Epithelial cell of proximal tubule (primary cell): ENCODE results near the gene SNCB. TPM values are rescaled to one million over a fixed set of nuclear protein-coding genes. Genes with fewer than 3 reads are reported as not detected.
"Not testable (repeated sequence)": the region's sequence is repeated elsewhere in the genome, so short reads cannot be mapped to it uniquely, and the experiment has no call there.

Experiments used
- DNase-seq: peaks from one replicate; pipeline ENCODE4 v3.0.0-alpha.2; 2011; ENCODE audit warnings: low read depth
- H3K4me3 ChIP-seq: 2 replicates; pipeline ENCODE4 v1.5.1; 2011; ENCODE audit warnings: low read depth, mild to moderate bottlenecking, low read length
- total RNA-seq: library from RNA; depleted of rRNA; stranded (reverse); fragments of >200 nt; gene quantifications from 2 replicates; pipeline ENCODE4 v1.2.3, GENCODE V29; 2015
- TF ChIP-seq, protein P1 (sequence below): conservative IDR thresholded peaks from 2 replicates; pipeline ENCODE4 v1.5.1; 2012; ENCODE audit warnings: low read depth, mild to moderate bottlenecking, low read length

SNCB gene
- total RNA-seq, 1 donor from 2014 or later, result 0.17 TPM

DNA sequence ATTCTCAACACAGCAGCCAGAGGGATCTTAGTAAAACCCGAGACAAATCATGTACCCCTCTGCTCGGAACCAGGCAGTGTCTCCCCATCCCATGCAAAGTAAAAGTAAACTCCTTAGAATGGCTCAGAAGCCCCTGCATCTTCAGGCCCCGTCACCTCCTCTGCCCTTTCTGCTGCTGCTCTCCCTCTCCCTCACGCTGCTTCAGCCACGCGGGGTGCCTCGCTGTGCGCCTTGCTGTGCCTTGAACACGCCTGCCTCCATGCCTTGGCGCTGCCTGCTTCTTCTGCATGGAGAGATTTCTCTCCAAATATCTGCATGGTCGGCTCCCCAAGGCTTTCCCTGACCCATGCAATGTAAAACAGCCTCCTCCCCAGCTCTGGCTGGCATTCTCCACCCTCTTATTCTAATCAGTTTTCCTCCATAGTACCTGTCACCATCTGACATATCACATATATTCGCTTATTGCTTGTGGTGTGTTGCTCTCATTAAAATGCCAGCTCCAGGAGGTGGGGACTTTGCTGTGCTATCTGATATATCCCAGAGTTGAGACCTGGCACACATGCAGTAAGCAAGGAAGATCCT, 28.3 kb downstream of the SNCB start:
- DNase-seq, result no peak
- H3K4me3 ChIP-seq, result no peak overlapping the region
- TF ChIP-seq, protein P1, sequence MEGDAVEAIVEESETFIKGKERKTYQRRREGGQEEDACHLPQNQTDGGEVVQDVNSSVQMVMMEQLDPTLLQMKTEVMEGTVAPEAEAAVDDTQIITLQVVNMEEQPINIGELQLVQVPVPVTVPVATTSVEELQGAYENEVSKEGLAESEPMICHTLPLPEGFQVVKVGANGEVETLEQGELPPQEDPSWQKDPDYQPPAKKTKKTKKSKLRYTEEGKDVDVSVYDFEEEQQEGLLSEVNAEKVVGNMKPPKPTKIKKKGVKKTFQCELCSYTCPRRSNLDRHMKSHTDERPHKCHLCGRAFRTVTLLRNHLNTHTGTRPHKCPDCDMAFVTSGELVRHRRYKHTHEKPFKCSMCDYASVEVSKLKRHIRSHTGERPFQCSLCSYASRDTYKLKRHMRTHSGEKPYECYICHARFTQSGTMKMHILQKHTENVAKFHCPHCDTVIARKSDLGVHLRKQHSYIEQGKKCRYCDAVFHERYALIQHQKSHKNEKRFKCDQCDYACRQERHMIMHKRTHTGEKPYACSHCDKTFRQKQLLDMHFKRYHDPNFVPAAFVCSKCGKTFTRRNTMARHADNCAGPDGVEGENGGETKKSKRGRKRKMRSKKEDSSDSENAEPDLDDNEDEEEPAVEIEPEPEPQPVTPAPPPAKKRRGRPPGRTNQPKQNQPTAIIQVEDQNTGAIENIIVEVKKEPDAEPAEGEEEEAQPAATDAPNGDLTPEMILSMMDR, result no peak

DNA sequence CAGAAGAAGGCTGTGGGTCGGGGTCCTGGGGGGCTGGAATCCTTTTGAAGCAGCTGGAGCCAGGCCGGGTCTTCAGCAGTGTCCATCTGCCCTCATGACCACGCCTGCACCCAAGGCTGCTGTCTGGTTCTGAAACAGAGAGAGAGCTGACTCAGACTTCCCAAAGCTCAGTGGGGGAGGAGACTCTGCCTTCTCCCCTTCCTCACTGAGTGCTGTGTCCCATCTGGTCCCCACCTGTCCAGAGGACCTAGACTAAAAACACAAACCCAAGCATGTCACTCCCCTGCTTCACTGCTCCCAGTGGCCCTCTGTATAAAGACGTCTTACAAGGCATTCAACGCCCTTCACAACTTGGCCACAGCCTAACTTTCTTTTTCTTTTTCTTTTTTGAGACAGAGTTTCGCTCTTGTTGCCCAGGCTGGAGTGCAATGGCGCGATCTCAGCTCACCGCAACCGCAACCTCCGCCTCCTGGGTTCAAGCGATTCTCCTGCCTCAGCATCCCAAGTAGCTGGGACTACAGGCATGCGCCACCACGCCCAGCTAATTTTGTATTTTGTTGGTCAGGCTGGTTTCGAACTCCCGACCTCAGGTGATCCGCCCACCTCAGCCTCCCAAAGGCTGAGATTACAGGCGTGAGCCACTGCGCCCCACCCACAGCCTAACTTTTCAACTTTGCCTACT, 30.4 kb downstream of the SNCB start:
- H3K4me3 ChIP-seq, DNase-seq: not testable (repeated sequence)

DNA sequence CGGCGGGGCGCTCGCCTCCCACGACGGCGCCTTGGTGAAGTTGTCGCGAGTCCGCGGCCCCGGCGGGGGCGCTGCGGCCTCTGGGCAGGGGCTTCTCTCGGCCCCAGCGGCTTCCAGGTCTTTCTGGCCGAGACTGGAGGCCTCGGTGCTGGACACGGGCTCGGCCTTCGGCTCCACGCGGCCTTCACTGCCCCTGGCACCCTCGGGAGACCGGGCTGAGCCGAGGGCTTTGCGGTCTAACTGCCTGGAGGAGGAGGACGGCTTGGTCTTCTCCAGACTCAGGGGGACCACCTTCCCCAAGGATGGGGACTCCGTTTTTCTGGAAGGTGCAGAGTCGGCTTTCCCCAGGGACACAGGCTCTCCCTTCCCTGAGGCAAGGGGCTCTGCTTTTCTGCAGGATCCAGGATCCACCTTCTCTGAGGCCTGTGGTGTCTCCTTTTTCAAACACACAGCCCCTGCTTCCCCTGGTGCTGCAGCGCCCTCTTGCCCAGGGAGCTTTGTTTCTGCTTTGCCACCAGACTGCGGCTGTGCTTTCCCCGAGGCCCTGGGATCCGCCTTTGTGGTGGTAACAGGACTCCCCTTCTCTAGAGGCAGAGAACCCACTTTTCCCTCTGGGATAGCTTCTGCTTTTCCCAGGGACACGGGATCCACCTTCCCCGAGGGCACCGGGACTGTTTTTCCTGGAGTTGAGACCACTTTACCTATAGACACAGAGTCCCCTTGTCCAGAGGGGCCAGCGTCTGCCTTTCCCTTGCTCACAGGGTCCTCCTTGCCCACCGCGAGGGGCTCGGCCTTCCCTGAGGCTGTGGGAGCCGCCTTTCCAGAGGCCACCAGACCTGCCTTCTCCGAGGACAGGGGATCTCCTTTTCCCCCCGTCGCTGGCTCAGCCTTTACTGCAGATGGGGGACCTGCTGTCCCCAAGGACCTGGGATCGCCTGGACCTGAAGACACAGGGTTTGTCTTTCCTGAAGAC, 32.6 kb downstream of the SNCB start:
- H3K4me3 ChIP-seq, result no peak overlapping the region
- no peak for DNase-seq
- TF ChIP-seq, protein P1, result no peak

DNA sequence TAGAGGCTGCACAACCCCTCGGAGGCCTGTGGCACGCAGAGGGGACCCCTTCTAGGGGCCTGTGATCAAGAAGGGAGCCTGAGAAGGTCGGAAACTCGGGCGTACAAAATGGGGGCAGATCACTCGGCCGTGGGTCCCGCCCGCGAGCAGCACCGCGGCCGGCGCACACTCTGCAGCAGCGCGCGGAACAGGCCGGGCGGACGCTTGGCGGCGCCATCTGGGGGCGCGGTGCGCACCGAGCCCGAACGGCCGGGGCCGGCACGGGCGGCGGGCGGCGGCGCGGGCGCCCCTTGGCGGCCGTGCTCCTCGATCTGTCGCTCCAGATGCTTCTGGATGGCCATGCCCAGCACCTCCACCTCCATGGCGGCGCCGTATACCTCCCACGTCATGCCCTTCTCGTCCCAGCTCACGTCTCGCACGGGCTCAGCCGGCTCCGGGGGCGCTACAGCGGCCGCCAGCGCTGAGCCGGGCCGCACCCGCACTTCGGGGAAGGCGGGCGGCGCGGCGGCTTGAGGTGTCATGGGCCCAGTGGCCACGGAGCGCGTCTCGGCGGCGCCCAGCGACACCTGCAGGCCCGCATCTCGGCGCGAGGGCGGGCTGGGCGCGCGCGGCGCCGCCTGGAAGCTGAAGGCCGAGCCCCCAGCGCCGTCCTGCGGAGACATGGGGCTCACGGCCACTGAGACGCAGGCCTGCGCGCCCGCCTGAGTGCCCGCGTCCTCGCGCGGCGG, 33.5 kb downstream of the SNCB start:
- H3K4me3 ChIP-seq, result no peak overlapping the region
- DNase-seq, result no peak
- TF ChIP-seq, protein P1, result no peak

DNA sequence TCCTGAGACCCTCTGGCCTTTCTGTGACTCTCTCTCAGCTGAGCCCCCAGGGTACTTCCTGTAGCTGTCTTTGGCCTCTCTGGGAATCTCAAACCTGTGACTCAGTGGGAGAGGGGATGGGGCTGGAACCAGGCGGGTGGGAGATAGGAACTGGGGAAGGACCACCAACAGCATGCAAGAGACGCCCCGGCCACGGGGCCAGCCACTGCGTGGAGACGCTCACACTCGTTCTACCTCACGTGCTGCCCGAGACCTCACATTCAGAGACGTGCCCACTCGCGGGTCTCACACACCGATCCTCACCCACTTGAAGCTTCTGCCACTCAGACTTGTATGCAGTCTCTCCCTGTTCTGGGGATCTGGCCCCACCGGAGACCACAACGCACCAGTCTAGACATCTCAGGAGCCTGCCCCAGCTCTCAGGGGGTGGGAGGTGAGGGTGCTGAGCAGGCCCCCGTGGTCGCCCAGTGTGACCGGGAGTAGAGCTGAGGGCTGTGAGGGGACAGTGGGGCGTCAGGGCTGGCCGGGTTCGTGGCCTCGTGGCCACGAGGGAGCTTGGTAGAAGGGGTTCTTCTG, 34.2 kb downstream of the SNCB start:
- TF ChIP-seq, protein P1, result no peak
- no peak overlapping the region for H3K4me3 ChIP-seq
- DNase-seq, result no peak

DNA sequence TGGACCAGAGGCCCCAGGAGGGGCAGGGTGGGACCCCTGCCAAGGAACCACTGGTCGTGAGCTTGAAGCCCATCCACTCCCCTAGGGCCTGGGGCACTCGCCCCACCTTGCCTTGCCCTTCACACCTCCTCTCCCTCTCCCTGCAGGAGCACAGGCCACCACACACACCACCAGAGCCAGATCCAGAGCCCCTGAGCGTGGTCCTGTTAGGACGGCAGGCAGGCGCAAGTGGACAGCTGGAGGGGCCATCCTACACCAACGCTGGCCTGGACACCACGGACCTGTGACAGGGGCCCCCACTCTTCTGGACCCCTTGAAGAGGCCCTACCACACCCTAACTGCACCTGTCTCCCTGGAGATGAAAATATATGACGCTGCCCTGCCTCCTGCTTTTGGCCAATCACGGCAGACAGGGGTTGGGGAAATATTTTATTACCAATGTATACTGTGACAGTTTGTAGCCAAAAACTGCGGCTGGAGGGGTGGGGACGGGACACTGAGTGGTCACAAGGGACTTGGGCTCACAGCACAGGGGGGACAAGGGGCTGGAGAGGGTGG, 34.9 kb downstream of the SNCB start:
- DNase-seq, result no peak
- H3K4me3 ChIP-seq, result no peak overlapping the region
- TF ChIP-seq, protein P1, result no peak
